GM21526 (cell line): ENCODE measurements around the gene CYP20A1.
A peak's percentile ranks its signal among the peaks of the same experiment; 100 is the strongest.
"Not testable (repeated sequence)": the region's sequence is repeated elsewhere in the genome, so short reads cannot be mapped to it uniquely, and the experiment has no call there.

Experiments
- ATAC-seq: cut with Tn5 transposase; IDR thresholded peaks from one replicate; pipeline ENCODE4 v1.9.1; 2021; ENCODE audit warnings: moderate library complexity; ENCODE audit not compliant: unreplicated experiment, low FRiP score

CYP20A1 gene

GRCh38 chr2:203279288-203279687 lies 40.5 kb downstream of the CYP20A1 start:
- no peak for ATAC-seq

- no peak for ATAC-seq
These were observed 41.7 kb downstream of the CYP20A1 start for GRCh38 chr2:203280428-203281064.

DNA sequence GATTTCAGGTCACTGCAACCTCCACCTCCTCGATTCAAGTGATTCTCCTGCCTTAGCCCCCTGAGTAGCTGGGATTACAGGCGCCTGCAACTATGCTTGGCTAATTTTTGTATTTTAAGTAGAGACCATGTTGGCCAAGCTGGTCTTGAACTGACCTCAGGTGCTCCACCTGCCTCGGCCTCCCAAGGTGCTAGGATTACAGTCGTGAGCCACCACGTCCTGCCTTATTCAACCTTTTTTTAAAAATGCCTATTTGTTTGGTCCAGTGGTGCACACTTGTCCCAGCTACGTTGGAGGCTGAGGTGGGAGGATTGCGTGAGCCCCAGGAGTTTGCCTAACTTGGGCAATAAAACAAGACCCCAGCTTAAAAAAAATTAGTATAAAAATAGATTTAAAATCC lies 43.3 kb downstream of the CYP20A1 start:
- ATAC-seq, result no peak

DNA sequence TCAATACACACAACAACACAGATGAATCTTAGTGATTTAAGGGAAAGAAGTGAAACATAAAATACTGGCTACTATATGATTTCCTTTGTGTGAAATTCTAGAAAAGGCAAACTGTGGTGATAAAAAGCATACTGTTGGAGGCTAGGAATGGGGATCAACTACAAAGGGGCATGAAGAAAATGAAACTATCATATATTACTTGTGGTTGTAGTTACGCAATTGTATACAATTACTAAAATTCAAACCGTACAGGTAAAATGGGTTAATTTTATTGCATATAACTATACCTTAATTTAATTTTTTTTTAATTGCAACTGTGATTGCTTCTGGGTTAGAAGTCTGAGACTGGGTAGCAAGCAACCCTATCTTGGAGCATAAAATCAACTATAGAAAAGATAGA lies 47.7 kb downstream of the CYP20A1 start:
- no peak for ATAC-seq

- no peak for ATAC-seq
These were observed 62.8 kb downstream of the CYP20A1 start for GRCh38 chr2:203301667-203302066.

GRCh38 chr2:203302586-203302985 lies 63.8 kb downstream of the CYP20A1 start:
- not testable (repeated sequence) for ATAC-seq

DNA sequence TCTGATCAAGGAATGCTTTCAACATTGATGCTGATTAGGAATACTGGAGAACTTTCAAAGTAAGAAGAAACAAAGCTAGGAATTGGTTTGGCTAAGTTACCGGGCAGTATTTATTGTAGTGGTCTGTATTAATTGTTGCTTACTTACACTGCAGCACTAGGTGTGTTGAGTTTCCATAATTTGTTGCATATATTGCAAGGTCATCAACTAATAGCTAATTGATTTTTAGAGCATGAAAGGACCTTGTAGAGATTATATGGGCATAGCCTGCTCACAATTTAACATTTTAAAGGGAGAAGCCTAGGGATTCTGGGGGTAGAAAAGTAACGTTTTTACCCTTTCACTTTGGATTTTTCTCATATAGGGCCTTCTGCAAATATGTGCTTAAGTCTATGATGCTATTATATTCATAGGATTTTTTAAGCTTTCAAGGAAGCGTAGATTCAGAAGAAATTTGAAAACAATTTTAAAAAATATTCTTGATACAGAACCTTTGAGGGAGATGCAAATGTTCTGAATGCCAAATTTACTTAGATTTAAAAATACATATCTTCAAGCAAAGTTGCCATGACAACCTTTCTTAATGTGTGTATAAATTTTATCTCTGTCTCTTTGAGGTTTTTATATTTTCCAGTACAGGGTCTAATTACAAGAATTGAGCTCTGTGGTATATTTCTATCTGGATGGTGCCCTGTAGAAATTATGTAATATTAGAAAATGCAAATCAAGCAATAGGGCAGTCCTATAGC lies 72.0 kb downstream of the CYP20A1 start:
- no peak for ATAC-seq

- ATAC-seq, result no peak
These were observed 87.5 kb downstream of the CYP20A1 start for GRCh38 chr2:203326356-203326755.

DNA sequence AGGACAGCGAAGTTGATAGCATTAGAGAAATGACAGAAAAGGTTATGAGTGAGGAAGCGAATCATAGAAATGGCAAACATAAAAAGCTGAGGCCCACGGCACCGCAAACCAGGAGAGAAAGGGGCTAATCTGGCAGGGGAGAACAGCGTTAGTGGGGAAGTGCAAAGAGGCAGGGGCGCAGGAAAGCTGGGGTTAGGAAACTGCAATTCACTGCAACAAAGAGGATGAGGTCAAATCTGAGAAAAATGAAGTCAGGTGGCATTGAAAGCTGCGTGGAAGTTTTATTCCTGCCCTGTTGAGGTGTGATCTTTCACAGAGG lies 88.7 kb downstream of the CYP20A1 start:
- no peak for ATAC-seq

- ATAC-seq, result peak; percentile 48
These were observed 89.3 kb downstream of the CYP20A1 start, which contains the start of gene ABI2 for GRCh38 chr2:203327901-203328759. ABI2 (plus strand) TSS chr2:203328394; CDS start chr2:203328515, 121 bp downstream.

- ATAC-seq, result peak; percentile 47
These were observed 90.1 kb downstream of the CYP20A1 start for GRCh38 chr2:203328760-203329540.

DNA sequence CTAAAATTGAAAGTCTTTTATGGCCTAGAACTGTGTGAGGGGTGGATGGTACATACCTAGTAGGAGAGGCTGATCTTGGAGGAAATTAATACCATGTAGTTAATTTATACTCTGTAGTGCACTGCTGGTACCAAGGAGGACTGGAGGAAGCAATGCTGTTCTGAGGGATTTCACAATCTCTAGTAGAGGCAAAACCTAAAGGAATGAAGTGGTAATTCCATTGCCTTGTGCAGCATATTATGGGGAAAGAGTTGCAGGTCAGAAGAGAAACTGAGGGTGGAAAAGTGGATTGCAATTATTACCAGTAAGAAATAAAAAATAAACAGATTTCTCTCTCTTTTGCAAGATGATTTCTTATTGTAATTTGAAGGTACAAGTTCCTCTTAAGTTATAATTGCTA lies 91.6 kb downstream of the CYP20A1 start:
- no peak for ATAC-seq

GRCh38 chr2:203338322-203338721 lies 99.5 kb downstream of the CYP20A1 start:
- no peak for ATAC-seq

DNA sequence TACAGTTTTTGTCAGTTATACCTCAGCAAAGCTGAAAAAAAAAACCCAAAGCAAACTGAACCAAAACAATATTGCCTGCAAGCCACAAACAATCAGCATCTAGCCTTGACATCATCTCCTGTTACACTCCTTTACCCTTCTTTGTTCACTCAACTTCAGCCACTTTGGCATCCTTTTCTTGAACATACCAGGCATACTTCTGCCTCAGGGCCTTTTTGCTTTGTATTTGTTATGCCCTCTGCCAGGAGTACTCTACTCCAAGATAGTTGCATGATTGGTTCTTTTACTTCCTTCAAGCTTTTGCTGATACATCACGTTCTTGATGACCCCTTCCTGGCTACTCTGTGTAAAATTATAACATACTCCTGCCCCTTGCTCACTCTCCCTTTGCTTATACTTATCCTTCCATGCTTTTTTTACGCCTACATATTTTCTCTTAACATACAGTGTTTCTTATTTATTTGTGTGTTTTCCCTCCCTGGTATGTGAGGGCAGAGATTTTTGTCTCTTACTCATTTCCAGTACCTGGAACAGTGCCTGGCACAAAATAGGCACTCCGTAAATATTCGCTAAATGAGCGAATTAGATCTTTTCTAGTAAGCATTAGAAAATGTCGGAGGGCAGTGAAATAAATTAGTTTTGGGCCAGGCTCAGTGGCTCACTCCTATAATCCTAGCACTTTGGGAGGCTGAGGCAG lies 102.1 kb downstream of the CYP20A1 start:
- no peak for ATAC-seq

- no peak for ATAC-seq
These were observed 103.0 kb downstream of the CYP20A1 start for GRCh38 chr2:203341741-203342310.

- not testable (repeated sequence) for ATAC-seq
These were observed 103.6 kb downstream of the CYP20A1 start for GRCh38 chr2:203342374-203342773.

- ATAC-seq, result no peak
These were observed 105.8 kb downstream of the CYP20A1 start for GRCh38 chr2:203344667-203345066.

GRCh38 chr2:203346612-203347011 lies 107.8 kb downstream of the CYP20A1 start:
- ATAC-seq, result no peak

GRCh38 chr2:203347375-203347774 lies 108.6 kb downstream of the CYP20A1 start:
- no peak for ATAC-seq
